ENCODE measurements around the gene AGAP1.

DNA sequence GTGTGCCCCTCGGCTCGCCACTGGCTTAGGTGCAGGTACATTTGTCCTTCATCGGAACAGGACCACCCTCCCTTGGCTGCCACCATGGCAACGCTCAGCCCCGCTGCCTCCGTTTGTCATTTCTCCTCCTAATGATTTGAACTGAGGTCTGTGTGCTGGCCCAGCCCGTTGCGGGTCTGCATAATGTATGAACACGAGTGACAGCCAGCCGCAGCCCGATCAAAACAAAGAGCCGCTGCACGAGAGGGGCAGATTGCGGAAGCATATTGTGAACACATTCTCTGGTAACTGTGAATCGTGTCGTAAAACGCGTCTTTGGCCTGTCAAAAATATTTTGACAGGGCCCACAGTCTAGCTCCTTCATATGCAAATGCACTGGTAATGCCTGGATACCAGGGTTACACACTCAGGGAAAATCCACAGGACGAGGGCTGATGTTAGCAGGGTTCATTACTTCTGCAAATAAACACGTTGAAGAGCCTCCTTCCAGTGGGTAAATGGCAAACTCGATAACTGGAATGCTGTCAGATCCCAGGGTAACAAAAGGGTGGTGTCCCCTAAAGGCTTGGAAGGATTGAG is 137.0 kb downstream of the AGAP1 start:
- TF ChIP-seq, protein P1, sequence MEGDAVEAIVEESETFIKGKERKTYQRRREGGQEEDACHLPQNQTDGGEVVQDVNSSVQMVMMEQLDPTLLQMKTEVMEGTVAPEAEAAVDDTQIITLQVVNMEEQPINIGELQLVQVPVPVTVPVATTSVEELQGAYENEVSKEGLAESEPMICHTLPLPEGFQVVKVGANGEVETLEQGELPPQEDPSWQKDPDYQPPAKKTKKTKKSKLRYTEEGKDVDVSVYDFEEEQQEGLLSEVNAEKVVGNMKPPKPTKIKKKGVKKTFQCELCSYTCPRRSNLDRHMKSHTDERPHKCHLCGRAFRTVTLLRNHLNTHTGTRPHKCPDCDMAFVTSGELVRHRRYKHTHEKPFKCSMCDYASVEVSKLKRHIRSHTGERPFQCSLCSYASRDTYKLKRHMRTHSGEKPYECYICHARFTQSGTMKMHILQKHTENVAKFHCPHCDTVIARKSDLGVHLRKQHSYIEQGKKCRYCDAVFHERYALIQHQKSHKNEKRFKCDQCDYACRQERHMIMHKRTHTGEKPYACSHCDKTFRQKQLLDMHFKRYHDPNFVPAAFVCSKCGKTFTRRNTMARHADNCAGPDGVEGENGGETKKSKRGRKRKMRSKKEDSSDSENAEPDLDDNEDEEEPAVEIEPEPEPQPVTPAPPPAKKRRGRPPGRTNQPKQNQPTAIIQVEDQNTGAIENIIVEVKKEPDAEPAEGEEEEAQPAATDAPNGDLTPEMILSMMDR (IDR thresholded peaks at IDR 0.05) = no peak
- TF ChIP-seq POLR2A (IDR thresholded peaks at IDR 0.05) = no peak

All from heart left ventricle (tissue), 13 donors.